Measurements from ENCODE around the gene NCAPG2.

The NCAPG2 gene

DNA sequence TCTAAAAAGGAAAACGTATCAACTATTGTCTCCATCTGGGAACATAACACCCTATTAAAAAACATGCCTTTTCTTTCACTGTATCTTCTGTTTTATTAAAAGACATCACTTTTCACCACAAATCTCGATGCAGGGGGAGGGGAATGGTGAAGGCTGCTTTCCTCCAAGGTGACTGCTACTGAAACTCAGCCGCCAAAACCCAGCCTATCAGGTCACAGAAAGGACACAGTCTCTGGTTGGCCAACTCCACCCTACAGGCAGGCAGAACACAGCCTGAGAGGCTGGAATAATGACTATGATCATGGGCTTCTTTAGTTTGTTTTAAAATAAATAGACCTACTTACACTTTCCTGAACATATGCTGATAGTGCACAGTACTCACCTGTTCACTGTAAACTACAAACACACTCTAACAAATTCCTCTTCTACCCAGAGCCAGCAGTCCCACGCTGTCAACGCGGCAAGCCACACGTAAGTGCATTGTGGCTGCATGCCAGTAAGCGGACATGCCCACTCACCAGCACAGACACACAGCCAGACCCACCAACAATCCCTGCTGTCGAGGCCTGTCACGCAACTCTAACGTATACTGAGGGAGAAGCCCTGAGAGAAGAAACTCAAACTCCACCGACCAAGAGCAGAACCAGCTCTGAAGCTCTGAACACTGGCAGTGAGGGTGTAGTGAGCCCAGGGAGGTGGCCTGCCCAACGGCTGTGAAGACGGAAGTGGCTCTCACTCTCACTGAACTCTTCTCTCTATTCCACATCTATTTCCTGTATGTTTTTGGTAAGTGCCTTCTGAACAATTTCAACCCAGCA lies 41.8 kb downstream of the NCAPG2 start:
- H3K9ac ChIP-seq (ENCODE audit: low read length), result no peak overlapping the region
- no peaks in the 10 kb centered on the region for H3K4me1 ChIP-seq (ENCODE audit: insufficient read depth, low read length)
- no peak overlapping the region for H3K4me3 ChIP-seq (ENCODE audit: low read depth in 1 of 2, low read length in 2 of 2)
- H3K9me3 ChIP-seq (ENCODE audit: low read length), result no peaks in the 10 kb centered on the region
- H3K27ac ChIP-seq (ENCODE audit: low read depth, low read length), result no peak overlapping the region
- no peaks in the 10 kb centered on the region for H3K27me3 ChIP-seq (ENCODE audit: control insufficient read depth in 1 of 2, insufficient read depth in 2 of 2, low read length in 2 of 2)
- H3K36me3 ChIP-seq (ENCODE audit: insufficient read depth, low read length), result peaks cover 5% of the 10 kb centered on the region

DNA sequence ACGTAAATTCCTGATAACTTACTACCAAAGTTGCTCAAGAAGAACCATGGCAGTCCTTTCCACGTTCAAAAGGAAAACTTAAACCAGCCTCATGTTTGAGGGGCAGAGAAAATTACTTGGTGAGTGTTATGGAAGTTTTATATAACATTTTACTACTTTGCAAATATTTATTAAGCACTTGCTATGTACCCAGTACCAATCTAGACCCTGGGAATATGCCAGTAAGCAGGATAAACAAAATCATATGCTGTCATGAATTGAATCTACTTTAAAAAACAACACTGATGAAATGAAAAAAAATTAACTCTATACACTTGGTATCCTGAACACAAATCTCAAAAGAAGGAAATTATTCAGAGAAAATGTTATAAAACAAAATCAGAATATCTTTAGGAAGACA lies 46.1 kb downstream of the NCAPG2 start:
- Histone ChIP-seq H3K4me1 (ENCODE audit: insufficient read depth, low read length) (no peaks in the 10 kb centered on the region), H3K9me3 (ENCODE audit: low read length) (no peaks in the 10 kb centered on the region), H3K36me3 (ENCODE audit: insufficient read depth, low read length) (peaks cover 18% of the 10 kb centered on the region)

DNA sequence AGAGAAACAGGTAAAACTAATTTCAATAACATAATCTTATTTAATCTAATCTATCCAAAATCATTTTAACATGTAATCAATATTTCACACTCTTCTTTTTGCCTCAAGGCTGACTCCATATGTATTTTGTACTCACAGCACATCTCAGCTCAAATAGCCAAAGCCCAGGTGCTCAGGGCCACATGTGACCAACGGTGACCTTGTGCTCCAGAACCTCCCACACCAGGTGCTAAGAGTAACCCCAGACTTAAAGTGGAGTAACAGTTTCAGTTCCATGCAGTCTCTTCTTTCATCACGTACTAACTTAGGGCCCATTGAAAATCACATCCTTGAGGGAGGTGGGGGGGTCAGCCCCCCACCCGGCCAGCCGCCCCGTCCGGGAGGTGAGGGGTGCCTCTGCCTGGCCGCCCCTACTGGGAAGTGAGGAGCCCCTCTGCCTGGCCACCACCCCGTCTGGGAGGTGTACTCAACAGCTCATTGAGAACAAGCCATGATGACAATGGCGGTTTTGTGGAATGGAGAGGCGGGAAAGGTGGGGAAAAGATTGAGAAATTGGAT lies 47.3 kb downstream of the NCAPG2 start:
- H3K27ac ChIP-seq (ENCODE audit: low read depth, low read length), result no peak overlapping the region
- no peak overlapping the region for H3K4me3 ChIP-seq (ENCODE audit: low read depth in 1 of 2, low read length in 2 of 2)
- peaks cover 13% of the 10 kb centered on the region for H3K36me3 ChIP-seq (ENCODE audit: insufficient read depth, low read length)
- no peaks in the 10 kb centered on the region for H3K27me3 ChIP-seq (ENCODE audit: control insufficient read depth in 1 of 2, insufficient read depth in 2 of 2, low read length in 2 of 2)
- no peak overlapping the region for H3K9ac ChIP-seq (ENCODE audit: low read length)
- no peaks in the 10 kb centered on the region for H3K9me3 ChIP-seq (ENCODE audit: low read length)
- no peaks in the 10 kb centered on the region for H3K4me1 ChIP-seq (ENCODE audit: insufficient read depth, low read length)

More for the DNA sequence above, 46.1 kb downstream of the NCAPG2 start:
- no peak overlapping the region for H3K9ac ChIP-seq (ENCODE audit: low read length)
- H3K27ac ChIP-seq (ENCODE audit: low read depth, low read length), result no peak overlapping the region
- no peaks in the 10 kb centered on the region for H3K27me3 ChIP-seq (ENCODE audit: control insufficient read depth in 1 of 2, insufficient read depth in 2 of 2, low read length in 2 of 2)
- no peak overlapping the region for H3K4me3 ChIP-seq (ENCODE audit: low read depth in 1 of 2, low read length in 2 of 2)

DNA sequence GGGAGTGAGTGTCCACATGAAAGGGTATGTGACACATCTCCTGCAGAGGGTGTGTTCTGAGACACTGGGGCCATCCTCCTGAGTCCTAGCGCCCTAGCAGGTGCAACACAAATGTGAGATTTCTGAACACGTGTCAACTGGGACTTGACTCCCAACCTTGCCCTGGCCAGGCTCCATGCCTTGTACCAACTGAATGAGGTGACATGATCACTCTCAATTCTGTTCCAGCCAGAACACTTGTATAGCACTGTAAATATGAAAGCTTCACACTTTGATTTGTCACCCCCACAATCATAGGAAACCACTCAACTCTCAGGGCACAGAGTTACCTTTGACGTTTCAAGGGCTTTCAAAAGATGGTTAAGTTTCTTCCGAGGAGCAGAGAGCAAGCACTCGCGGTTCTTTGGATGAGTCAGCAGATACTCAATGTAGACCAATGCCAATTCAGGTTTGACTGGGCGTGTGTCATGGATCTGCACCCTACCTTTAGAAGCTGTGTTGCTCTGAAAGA lies 48.6 kb downstream of the NCAPG2 start:
- no peaks in the 10 kb centered on the region for H3K4me1 ChIP-seq (ENCODE audit: insufficient read depth, low read length)
- no peak overlapping the region for H3K4me3 ChIP-seq (ENCODE audit: low read depth in 1 of 2, low read length in 2 of 2)
- H3K27me3 ChIP-seq (ENCODE audit: control insufficient read depth in 1 of 2, insufficient read depth in 2 of 2, low read length in 2 of 2), result no peaks in the 10 kb centered on the region
- H3K9ac ChIP-seq (ENCODE audit: low read length), result no peak overlapping the region
- no peak overlapping the region for H3K27ac ChIP-seq (ENCODE audit: low read depth, low read length)
- H3K36me3 ChIP-seq (ENCODE audit: insufficient read depth, low read length), result peaks cover 18% of the 10 kb centered on the region
- H3K9me3 ChIP-seq (ENCODE audit: low read length), result no peaks in the 10 kb centered on the region

DNA sequence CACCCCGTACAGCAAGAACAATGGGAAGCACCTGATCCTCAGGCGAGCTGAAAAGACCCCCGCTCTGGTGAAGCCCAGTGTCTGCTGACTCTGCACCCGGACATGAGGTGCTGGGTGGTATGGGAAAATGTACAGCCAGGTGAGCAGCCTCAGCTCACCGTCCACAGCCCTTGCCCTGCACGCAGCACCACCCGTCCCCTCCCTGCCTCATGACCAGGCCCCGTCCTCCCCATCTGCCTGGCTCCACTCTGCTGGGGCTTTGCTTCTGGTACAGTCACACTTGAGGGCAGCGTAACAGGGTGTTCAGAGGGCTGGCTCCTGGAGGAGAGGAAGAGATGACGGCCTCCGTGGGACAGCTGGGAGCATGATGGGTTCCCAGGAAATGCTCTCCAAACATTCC lies 49.1 kb downstream of the NCAPG2 start:
- no peak overlapping the region for H3K4me3 ChIP-seq (ENCODE audit: low read depth in 1 of 2, low read length in 2 of 2)
- no peak overlapping the region for H3K27ac ChIP-seq (ENCODE audit: low read depth, low read length)
- no peaks in the 10 kb centered on the region for H3K27me3 ChIP-seq (ENCODE audit: control insufficient read depth in 1 of 2, insufficient read depth in 2 of 2, low read length in 2 of 2)
- no peak overlapping the region for H3K9ac ChIP-seq (ENCODE audit: low read length)
- no peaks in the 10 kb centered on the region for H3K4me1 ChIP-seq (ENCODE audit: insufficient read depth, low read length)
- no peaks in the 10 kb centered on the region for H3K9me3 ChIP-seq (ENCODE audit: low read length)
- peaks cover 18% of the 10 kb centered on the region for H3K36me3 ChIP-seq (ENCODE audit: insufficient read depth, low read length)

DNA sequence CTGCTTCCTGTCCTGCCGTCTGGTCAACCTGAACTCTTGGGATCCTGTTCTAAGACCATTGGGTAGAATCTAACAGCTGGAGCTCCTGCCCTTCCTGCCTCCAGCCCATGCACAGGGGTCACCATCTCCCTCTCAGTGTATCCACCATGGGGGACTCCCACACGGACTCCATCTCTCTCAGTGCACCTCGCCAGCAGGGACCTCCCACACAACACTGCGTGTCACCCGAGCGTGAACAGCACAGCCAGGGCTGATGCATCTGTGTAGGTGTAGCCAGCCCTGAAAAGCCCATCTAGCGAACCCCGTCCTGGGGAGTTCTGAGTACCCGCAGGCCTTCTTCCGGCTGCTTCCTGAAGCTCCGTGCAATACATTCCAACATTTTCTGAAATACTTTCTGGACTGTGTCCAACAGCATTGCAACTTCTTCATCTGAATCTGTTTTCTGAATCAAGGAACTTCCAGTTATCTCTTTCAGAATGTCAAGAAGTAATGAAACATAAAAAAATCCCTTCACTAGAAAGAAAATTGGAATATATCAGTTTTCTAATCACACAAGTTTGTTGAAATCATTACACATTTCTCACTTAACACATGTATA lies 52.5 kb downstream of the NCAPG2 start:
- Histone ChIP-seq H3K9ac (ENCODE audit: low read length) (no peak overlapping the region), H3K36me3 (ENCODE audit: insufficient read depth, low read length) (peaks cover 18% of the 10 kb centered on the region), H3K4me3 (ENCODE audit: low read depth in 1 of 2, low read length in 2 of 2) (no peak overlapping the region), H3K9me3 (ENCODE audit: low read length) (no peaks in the 10 kb centered on the region), H3K27me3 (ENCODE audit: control insufficient read depth in 1 of 2, insufficient read depth in 2 of 2, low read length in 2 of 2) (no peaks in the 10 kb centered on the region), H3K27ac (ENCODE audit: low read depth, low read length) (no peak overlapping the region), H3K4me1 (ENCODE audit: insufficient read depth, low read length) (no peaks in the 10 kb centered on the region)

DNA sequence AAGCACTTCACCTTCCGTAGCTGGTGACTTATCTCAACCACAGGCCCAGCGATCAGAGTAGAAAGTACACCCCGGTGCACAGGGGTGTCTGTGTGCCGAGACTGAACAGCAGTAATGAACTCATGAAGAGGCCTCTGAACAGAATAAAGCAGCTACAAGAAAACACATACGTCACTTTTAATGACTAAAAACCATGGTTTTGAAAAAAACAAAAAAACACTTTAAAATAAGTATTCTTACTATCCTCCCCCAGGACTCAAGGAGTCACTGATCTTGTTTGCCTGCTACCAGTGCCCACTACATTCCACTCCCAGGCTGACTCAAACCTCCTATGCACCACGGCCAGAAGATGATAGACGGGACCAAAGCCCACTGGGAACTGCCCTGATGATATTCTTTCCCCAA lies 53.8 kb downstream of the NCAPG2 start:
- Histone ChIP-seq H3K27me3 (ENCODE audit: control insufficient read depth in 1 of 2, insufficient read depth in 2 of 2, low read length in 2 of 2) (no peaks in the 10 kb centered on the region), H3K9me3 (ENCODE audit: low read length) (no peaks in the 10 kb centered on the region), H3K4me3 (ENCODE audit: low read depth in 1 of 2, low read length in 2 of 2) (no peak overlapping the region), H3K36me3 (ENCODE audit: insufficient read depth, low read length) (peaks cover 14% of the 10 kb centered on the region), H3K9ac (ENCODE audit: low read length) (no peak overlapping the region), H3K4me1 (ENCODE audit: insufficient read depth, low read length) (no peaks in the 10 kb centered on the region), H3K27ac (ENCODE audit: low read depth, low read length) (no peak overlapping the region)

DNA sequence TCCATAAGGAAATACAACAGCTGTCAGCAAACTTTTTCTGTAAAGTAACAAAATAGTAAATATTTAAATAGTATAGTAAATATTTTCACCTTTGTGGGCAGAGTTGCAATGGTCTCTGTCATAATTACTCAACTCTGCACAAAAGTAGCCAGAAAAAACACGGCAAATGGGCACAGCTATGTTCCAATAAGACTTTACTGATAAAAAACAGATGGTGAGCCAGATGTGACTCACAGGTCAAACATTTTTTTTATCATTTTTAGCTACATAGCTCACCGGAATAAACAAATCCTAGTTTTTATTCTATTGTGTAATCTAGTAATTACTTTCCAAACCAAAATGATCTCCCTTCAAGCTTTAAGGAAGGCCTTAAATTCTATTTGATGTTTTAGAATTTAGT lies 55.3 kb downstream of the NCAPG2 start:
- Histone ChIP-seq H3K36me3 (ENCODE audit: insufficient read depth, low read length) (peaks cover 13% of the 10 kb centered on the region), H3K27ac (ENCODE audit: low read depth, low read length) (no peak overlapping the region)

DNA sequence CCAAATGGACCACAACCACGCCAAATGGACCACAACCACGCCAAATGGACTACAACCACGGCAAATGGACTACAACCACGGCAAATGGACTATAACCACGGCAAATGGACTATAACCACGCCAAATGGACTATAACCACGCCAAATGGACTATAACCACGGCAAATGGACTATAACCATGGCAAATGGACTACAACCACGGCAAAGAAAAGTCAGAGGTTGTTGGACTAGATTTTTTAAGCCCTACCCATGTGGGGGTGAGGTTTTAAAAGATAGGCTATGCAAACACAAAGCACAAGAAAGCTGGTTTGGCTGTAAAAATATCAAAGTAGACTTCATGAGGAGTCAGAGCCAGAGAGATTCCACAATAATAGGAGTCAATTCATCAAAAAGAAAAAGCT lies 55.8 kb downstream of the NCAPG2 start:
- Histone ChIP-seq H3K27me3 (ENCODE audit: control insufficient read depth in 1 of 2, insufficient read depth in 2 of 2, low read length in 2 of 2) (no peaks in the 10 kb centered on the region), H3K9ac (ENCODE audit: low read length) (no peak overlapping the region), H3K4me1 (ENCODE audit: insufficient read depth, low read length) (no peaks in the 10 kb centered on the region), H3K9me3 (ENCODE audit: low read length) (no peaks in the 10 kb centered on the region), H3K4me3 (ENCODE audit: low read depth in 1 of 2, low read length in 2 of 2) (no peak overlapping the region), H3K36me3 (ENCODE audit: insufficient read depth, low read length) (peaks cover 14% of the 10 kb centered on the region), H3K27ac (ENCODE audit: low read depth, low read length) (no peak overlapping the region)

More for the DNA sequence above, 55.3 kb downstream of the NCAPG2 start:
- Histone ChIP-seq H3K4me1 (ENCODE audit: insufficient read depth, low read length) (no peaks in the 10 kb centered on the region), H3K9ac (ENCODE audit: low read length) (no peak overlapping the region), H3K4me3 (ENCODE audit: low read depth in 1 of 2, low read length in 2 of 2) (no peak overlapping the region), H3K9me3 (ENCODE audit: low read length) (no peaks in the 10 kb centered on the region), H3K27me3 (ENCODE audit: control insufficient read depth in 1 of 2, insufficient read depth in 2 of 2, low read length in 2 of 2) (no peaks in the 10 kb centered on the region)

DNA sequence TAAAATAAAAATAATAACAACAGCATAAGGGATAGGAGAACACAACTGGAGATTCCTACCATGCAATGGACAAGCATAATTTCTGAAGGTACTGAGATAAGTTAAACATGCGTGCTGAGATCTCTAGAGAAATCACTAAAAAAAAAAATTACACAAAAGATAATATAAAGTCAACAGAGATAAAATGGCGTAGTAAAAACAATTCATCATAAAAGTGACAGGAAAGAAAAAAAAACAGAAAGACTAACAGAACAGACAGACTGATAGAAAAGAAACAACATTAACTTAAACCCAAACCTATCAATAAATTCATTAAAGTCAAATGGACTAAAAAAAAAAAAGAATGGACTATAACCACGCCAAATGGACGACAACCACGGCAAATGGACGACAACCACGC lies 56.4 kb downstream of the NCAPG2 start:
- no peaks in the 10 kb centered on the region for H3K9me3 ChIP-seq (ENCODE audit: low read length)
- H3K27me3 ChIP-seq (ENCODE audit: control insufficient read depth in 1 of 2, insufficient read depth in 2 of 2, low read length in 2 of 2), result no peaks in the 10 kb centered on the region
- no peak overlapping the region for H3K27ac ChIP-seq (ENCODE audit: low read depth, low read length)
- no peak overlapping the region for H3K9ac ChIP-seq (ENCODE audit: low read length)
- H3K4me3 ChIP-seq (ENCODE audit: low read depth in 1 of 2, low read length in 2 of 2), result no peak overlapping the region
- no peaks in the 10 kb centered on the region for H3K4me1 ChIP-seq (ENCODE audit: insufficient read depth, low read length)
- peaks cover 14% of the 10 kb centered on the region for H3K36me3 ChIP-seq (ENCODE audit: insufficient read depth, low read length)

DNA sequence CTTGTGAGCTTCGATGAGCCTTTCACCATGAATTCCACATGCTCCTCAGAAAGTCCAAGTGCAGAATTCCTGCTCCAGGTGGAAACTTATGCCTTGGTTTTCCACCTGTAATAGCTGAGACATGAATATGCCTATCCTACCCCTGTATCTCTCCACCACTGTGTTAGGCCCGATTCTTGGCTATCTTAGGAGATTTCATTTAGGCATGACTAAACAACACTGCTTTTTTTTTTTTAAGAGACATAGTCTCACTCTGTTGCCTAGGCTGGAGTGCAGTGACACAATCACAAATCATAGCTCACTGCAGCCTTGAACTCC lies 57.2 kb downstream of the NCAPG2 start:
- H3K27me3 ChIP-seq (ENCODE audit: control insufficient read depth in 1 of 2, insufficient read depth in 2 of 2, low read length in 2 of 2), result no peaks in the 10 kb centered on the region
- H3K9me3 ChIP-seq (ENCODE audit: low read length), result no peaks in the 10 kb centered on the region
- no peak overlapping the region for H3K27ac ChIP-seq (ENCODE audit: low read depth, low read length)
- peaks cover 14% of the 10 kb centered on the region for H3K36me3 ChIP-seq (ENCODE audit: insufficient read depth, low read length)
- H3K9ac ChIP-seq (ENCODE audit: low read length), result no peak overlapping the region
- H3K4me3 ChIP-seq (ENCODE audit: low read depth in 1 of 2, low read length in 2 of 2), result no peak overlapping the region
- no peaks in the 10 kb centered on the region for H3K4me1 ChIP-seq (ENCODE audit: insufficient read depth, low read length)
